ENCODE measurements around the gene DUSP2.

The DUSP2 gene

GRCh38 chr2:96151595-96152303 lies 6.5 kb upstream of the DUSP2 start:
- no peaks in the 10 kb centered on the region for H3K4me1 ChIP-seq (ENCODE audit: insufficient read depth, low read length)
- H3K27ac ChIP-seq (ENCODE audit: low read depth, low read length): no peak overlapping the region
- H3K4me3 ChIP-seq (ENCODE audit: low read depth in 1 of 2, low read length in 2 of 2): no peak overlapping the region
- H3K36me3 ChIP-seq (ENCODE audit: insufficient read depth, low read length): no peaks in the 10 kb centered on the region
- H3K9ac ChIP-seq (ENCODE audit: low read length): no peak overlapping the region
- H3K27me3 ChIP-seq (ENCODE audit: control insufficient read depth in 1 of 2, insufficient read depth in 2 of 2, low read length in 2 of 2): no peaks in the 10 kb centered on the region
- no peaks in the 10 kb centered on the region for H3K9me3 ChIP-seq (ENCODE audit: low read length)

DNA sequence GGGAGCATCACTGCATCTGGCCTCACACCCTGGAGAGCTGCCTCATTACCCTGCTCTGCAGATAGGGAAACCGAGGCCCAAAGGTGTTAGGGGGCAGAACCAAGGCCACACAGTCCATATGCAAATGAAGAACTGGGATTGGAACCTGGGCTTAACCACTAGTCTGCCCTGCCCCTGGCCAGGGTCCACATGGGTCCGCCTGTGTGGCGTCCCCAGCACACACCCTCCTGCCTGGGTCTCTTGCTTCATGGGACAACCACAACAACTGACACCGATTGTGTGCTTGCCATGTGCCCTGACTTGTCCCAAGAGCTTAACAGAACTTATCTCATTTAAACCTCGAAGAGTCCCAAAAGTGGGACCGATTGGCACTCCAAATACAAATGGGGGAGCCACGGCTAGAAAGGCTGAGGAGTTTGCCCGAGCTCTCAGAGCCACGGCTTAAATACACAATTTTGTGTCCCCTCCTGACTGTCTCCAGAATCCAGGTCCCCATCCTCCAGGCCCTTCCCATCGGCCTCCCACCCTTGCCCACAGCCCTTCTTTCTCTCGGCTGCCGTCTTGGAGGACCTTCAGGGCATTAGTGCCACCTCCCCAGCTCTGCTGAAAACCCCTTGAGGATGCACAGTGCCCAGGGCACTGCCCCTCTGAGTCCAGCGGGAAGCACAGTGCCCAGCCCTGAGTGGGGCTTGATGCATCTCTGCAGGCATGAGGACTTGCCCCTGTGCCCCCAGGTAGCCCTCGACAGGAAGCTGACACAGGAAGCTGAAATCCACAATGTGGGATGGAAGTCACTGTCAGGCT lies 5.8 kb upstream of the DUSP2 start:
- Histone ChIP-seq H3K36me3 (ENCODE audit: insufficient read depth, low read length) (no peaks in the 10 kb centered on the region), H3K27me3 (ENCODE audit: control insufficient read depth in 1 of 2, insufficient read depth in 2 of 2, low read length in 2 of 2) (no peaks in the 10 kb centered on the region), H3K4me3 (ENCODE audit: low read depth in 1 of 2, low read length in 2 of 2) (no peak overlapping the region), H3K9ac (ENCODE audit: low read length) (no peak overlapping the region), H3K4me1 (ENCODE audit: insufficient read depth, low read length) (no peaks in the 10 kb centered on the region), H3K9me3 (ENCODE audit: low read length) (no peaks in the 10 kb centered on the region), H3K27ac (ENCODE audit: low read depth, low read length) (no peak overlapping the region)

- H3K27me3 ChIP-seq (ENCODE audit: control insufficient read depth in 1 of 2, insufficient read depth in 2 of 2, low read length in 2 of 2): no peaks in the 10 kb centered on the region
- H3K4me1 ChIP-seq (ENCODE audit: insufficient read depth, low read length): peaks cover 5% of the 10 kb centered on the region
- no peaks in the 10 kb centered on the region for H3K36me3 ChIP-seq (ENCODE audit: insufficient read depth, low read length)
- no peak overlapping the region for H3K4me3 ChIP-seq (ENCODE audit: low read depth in 1 of 2, low read length in 2 of 2)
- no peak overlapping the region for H3K9ac ChIP-seq (ENCODE audit: low read length)
- no peaks in the 10 kb centered on the region for H3K9me3 ChIP-seq (ENCODE audit: low read length)
- no peak overlapping the region for H3K27ac ChIP-seq (ENCODE audit: low read depth, low read length)
Measured at GRCh38 chr2:96150007-96150640, 4.9 kb upstream of the DUSP2 start.

GRCh38 chr2:96148410-96149217 lies 3.4 kb upstream of the DUSP2 start:
- Histone ChIP-seq H3K4me3 (ENCODE audit: low read depth in 1 of 2, low read length in 2 of 2) (no peak overlapping the region), H3K36me3 (ENCODE audit: insufficient read depth, low read length) (no peaks in the 10 kb centered on the region), H3K9me3 (ENCODE audit: low read length) (no peaks in the 10 kb centered on the region), H3K27ac (ENCODE audit: low read depth, low read length) (no peak overlapping the region), H3K9ac (ENCODE audit: low read length) (no peak overlapping the region), H3K27me3 (ENCODE audit: control insufficient read depth in 1 of 2, insufficient read depth in 2 of 2, low read length in 2 of 2) (no peaks in the 10 kb centered on the region), H3K4me1 (ENCODE audit: insufficient read depth, low read length) (peaks cover 11% of the 10 kb centered on the region)

- Histone ChIP-seq H3K4me1 (ENCODE audit: insufficient read depth, low read length) (peaks cover 11% of the 10 kb centered on the region), H3K27me3 (ENCODE audit: control insufficient read depth in 1 of 2, insufficient read depth in 2 of 2, low read length in 2 of 2) (no peaks in the 10 kb centered on the region), H3K9me3 (ENCODE audit: low read length) (no peaks in the 10 kb centered on the region), H3K9ac (ENCODE audit: low read length) (no peak overlapping the region), H3K27ac (ENCODE audit: low read depth, low read length) (no peak overlapping the region), H3K36me3 (ENCODE audit: insufficient read depth, low read length) (no peaks in the 10 kb centered on the region), H3K4me3 (ENCODE audit: low read depth in 1 of 2, low read length in 2 of 2) (no peak overlapping the region)
Measured at GRCh38 chr2:96147593-96148201, 2.5 kb upstream of the DUSP2 start.

GRCh38 chr2:96146881-96147592 lies 1.8 kb upstream of the DUSP2 start:
- Histone ChIP-seq H3K36me3 (ENCODE audit: insufficient read depth, low read length) (no peaks in the 10 kb centered on the region), H3K4me1 (ENCODE audit: insufficient read depth, low read length) (peaks cover 11% of the 10 kb centered on the region), H3K27me3 (ENCODE audit: control insufficient read depth in 1 of 2, insufficient read depth in 2 of 2, low read length in 2 of 2) (no peaks in the 10 kb centered on the region), H3K27ac (ENCODE audit: low read depth, low read length) (no peak overlapping the region), H3K4me3 (ENCODE audit: low read depth in 1 of 2, low read length in 2 of 2) (no peak overlapping the region), H3K9me3 (ENCODE audit: low read length) (no peaks in the 10 kb centered on the region), H3K9ac (ENCODE audit: low read length) (no peak overlapping the region)

DNA sequence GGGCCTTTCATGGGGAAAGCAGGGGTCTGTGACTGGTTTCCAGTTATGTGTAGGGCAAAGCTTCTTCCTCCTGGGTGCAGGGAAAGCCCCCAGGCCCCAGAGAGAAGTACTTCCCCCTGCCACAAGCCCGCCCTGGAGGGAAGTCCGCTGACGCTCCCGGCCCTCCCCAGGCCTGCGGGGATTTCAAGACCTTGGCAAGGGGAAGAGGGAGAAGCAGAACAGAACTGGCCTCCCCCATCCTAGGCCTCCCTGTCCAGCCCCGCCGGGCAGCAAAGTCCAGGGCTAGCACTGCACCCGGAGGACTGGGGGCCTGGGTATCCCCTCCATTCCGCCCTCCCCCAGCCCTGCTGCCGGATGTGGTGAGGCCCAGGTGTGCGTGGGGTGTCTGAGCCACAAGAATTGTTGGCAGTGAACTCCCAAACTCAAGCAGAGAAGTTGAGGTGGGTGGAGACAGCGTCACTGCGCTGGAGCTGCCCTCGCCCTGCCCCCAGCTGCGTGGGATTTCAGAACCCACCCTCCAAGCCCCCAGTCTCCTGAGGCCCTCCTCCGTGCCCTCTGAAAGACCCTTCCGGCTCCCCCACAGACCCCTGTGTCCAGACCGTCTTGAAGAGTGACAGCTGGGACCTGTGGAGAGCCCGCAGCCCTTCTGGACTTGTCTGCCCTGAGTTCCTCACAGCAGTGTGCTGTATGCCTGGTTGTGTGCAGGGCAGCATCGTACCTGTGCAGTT lies 1.1 kb upstream of the DUSP2 start:
- Histone ChIP-seq H3K4me1 (ENCODE audit: insufficient read depth, low read length) (peaks cover 11% of the 10 kb centered on the region), H3K9me3 (ENCODE audit: low read length) (no peaks in the 10 kb centered on the region), H3K9ac (ENCODE audit: low read length) (no peak overlapping the region), H3K36me3 (ENCODE audit: insufficient read depth, low read length) (no peaks in the 10 kb centered on the region), H3K27me3 (ENCODE audit: control insufficient read depth in 1 of 2, insufficient read depth in 2 of 2, low read length in 2 of 2) (no peaks in the 10 kb centered on the region), H3K4me3 (ENCODE audit: low read depth in 1 of 2, low read length in 2 of 2) (no peak overlapping the region), H3K27ac (ENCODE audit: low read depth, low read length) (no peak overlapping the region)

GRCh38 chr2:96145848-96146152 lies 560 bp upstream of the DUSP2 start:
- peaks cover 11% of the 10 kb centered on the region for H3K4me1 ChIP-seq (ENCODE audit: insufficient read depth, low read length)
- no peak overlapping the region for H3K27ac ChIP-seq (ENCODE audit: low read depth, low read length)
- H3K9ac ChIP-seq (ENCODE audit: low read length): no peak overlapping the region
- H3K36me3 ChIP-seq (ENCODE audit: insufficient read depth, low read length): no peaks in the 10 kb centered on the region
- peak overlapping the region; percentile 43 to 57 for H3K4me3 ChIP-seq (ENCODE audit: low read depth in 1 of 2, low read length in 2 of 2)
- H3K27me3 ChIP-seq (ENCODE audit: control insufficient read depth in 1 of 2, insufficient read depth in 2 of 2, low read length in 2 of 2): no peaks in the 10 kb centered on the region
- H3K9me3 ChIP-seq (ENCODE audit: low read length): no peaks in the 10 kb centered on the region

GRCh38 chr2:96144481-96145035 lies 682 bp downstream of the DUSP2 start:
- Histone ChIP-seq H3K4me1 (ENCODE audit: insufficient read depth, low read length) (peaks cover 11% of the 10 kb centered on the region), H3K36me3 (ENCODE audit: insufficient read depth, low read length) (no peaks in the 10 kb centered on the region), H3K9me3 (ENCODE audit: low read length) (no peaks in the 10 kb centered on the region), H3K9ac (ENCODE audit: low read length) (no peak overlapping the region), H3K4me3 (ENCODE audit: low read depth in 1 of 2, low read length in 2 of 2) (peak overlapping the region; percentile 43 to 54), H3K27me3 (ENCODE audit: control insufficient read depth in 1 of 2, insufficient read depth in 2 of 2, low read length in 2 of 2) (no peaks in the 10 kb centered on the region), H3K27ac (ENCODE audit: low read depth, low read length) (no peak overlapping the region)
